GM21367 (cell line): ENCODE results near the gene KLHDC7A.

Experiments used
- ATAC-seq: cut with Tn5 transposase; IDR thresholded peaks from one replicate; pipeline ENCODE4 v1.9.1; 2021; ENCODE audit not compliant: unreplicated experiment

Gene KLHDC7A

DNA sequence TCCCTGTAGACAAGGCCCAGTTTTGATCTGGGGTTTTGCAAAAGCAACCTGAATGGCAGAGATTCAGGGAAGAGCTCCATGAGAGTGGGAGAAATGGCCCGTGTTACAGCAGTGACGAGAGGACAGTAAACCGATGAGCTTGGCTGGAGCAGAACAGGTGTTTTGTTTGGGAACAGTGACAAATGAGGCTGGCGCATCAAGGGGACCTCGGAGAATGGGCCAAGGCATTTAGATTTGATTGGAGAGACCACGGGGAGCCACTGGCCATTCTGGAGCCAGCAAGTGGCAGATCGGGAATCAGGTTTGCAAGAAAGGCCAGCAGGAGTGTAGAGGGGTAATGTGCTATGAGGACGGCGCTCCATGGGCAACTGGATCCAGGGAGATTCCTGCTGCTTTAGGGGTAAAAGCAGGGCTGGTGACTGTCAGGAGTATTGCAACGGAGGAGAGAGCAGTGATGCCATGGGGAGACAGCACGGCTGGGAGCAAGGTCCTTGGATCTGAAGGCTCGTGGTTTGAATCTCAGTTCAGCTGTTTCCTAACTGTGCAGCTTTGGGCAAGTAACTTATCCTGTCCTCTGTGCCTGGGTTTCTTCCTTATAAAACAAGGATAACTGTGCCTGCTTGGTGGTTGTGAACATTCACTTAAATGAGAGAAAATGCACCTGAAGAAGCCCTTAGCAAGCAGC is 9.9 kb upstream of the KLHDC7A start:
- no peak for ATAC-seq

DNA sequence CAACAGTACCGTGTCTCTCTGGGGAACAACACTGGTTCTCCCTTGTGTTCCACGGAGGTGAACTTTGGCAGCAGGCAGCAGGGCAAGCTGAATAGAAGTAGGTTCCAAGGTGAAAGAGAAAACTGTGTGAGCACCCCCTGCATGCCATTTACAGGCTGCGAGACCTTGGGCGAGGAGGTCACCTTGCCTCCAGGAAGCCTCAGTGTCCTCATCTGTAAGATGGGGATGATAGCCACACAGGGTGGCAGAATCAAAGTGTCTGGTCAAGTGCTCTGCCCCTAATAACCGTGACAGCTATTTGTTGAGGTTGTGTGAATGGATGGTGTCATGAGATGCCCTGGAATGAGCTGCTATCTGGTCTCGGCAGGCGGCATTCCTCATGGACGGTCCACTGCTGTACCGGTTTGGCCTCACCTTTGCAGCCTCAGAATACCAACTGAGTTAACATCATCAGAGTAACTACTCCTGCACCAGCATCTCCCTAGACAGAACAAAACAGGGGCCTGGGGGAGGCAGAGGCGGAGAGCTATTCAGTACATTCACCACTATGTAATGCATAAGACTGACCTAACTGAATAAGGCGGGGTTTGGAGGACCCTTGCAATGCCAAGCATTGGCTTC is 7.4 kb upstream of the KLHDC7A start:
- ATAC-seq = no peak

DNA sequence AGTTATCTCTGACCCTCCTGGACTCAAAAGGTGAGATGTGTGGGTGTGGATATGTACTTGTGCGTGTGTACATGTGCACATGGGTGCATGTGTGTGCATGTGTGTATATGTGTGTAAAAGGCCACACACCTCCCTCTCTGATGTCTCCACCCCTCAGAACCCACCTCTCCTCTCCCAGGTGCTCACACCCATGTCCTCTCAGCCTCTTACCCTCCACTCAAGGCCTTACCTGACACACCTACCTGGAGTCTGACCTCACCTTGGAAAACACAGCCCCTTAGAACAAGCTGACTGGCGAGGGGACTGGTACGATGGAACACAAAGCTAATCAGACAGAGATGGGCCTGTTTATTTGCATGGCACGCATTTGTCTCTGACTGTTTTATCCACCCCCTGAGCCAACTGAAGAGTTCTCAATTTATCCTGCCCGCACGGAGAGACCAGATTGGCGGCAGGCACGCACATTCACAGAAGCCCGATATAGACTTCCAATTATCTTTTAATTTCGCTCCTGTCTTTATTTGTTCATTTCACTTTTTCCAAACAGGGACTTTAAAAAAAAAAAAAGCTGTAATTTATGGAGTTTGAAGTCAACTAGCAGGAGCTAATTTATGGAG is 6.1 kb upstream of the KLHDC7A start:
- no peak for ATAC-seq

DNA sequence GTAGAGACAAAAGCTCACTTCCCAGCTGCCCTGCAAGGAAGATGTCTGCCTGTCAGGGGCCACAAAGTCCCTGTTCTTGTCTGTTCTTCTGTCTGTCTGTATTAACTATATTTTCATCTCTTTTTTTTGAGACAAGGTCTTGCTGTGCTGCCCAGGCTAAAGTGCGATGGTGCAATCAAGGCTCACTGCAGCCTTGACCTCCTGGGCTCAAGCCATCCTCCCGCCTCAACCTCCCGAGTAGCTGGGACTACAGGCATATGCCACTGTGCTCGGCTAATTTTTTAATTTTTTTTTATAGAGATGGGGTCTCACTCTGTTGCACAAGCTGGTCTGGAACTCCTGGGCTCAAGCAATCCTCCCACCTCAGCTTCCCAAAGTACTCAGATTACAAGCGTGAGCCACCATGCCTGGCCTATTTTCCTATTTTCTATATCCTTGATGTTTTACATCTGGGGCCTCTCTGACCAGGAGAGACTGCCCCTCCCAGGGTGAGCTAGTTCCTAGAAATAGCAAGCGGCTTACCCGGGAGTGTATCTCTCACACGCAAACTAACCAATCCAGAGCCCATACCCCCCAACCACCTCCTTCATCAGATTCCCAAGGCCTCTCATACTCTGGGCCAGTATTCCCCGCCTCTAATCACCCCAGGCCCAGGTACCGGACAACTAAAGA is 5.4 kb upstream of the KLHDC7A start:
- ATAC-seq = no peak

DNA sequence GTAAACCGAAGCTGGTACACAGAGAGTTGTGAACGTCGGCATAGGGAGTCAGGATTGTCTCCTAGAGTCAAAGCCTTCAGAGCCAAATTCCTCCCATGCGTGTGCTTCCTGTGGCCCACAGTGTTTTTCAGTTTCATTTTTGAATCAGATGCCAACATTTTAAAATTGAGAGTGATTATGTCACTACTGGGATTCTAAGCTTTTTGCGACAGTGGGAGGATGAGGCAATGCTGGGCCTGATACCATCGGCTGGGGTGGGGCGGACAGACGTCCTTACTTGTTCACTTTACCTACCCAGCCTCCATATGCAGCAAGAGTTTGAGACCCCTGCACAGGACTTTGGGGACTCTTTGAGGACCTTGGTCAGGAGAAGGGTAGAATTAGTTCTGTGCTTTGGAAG is 1.3 kb upstream of the KLHDC7A start:
- no peak for ATAC-seq

DNA sequence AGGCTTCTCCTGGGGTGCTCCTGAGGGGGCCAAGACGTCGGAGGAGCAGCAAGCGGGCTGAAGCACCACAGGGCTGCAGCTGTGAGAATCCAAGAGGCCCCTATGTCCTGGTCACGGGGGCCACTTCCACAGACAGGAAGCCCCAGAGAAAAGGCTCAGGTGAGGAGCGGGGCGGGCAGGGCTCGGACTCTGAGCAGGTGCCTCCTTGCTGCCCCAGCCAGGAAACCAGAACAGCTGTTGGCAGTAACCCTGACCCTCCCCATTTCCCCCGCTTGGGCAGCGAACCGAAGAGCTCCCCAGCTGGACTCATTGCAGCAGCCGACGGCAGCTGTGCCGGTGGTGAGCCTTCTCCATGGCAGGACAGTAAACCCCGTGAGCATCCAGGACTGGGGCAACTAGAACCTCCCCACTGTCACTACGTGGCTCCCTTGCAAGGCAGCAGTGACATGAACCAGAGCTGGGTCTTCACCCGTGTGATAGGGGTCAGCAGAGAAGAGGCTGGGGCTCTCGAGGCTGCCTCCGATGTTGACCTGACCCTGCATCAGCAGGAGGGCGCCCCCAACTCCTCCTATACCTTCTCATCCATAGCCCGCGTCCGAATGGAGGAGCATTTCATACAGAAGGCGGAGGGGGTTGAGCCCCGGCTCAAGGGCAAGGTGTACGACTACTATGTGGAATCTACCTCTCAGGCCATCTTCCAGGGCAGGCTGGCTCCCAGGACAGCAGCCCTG is 625 bp downstream of the KLHDC7A start:
- no peak for ATAC-seq

DNA sequence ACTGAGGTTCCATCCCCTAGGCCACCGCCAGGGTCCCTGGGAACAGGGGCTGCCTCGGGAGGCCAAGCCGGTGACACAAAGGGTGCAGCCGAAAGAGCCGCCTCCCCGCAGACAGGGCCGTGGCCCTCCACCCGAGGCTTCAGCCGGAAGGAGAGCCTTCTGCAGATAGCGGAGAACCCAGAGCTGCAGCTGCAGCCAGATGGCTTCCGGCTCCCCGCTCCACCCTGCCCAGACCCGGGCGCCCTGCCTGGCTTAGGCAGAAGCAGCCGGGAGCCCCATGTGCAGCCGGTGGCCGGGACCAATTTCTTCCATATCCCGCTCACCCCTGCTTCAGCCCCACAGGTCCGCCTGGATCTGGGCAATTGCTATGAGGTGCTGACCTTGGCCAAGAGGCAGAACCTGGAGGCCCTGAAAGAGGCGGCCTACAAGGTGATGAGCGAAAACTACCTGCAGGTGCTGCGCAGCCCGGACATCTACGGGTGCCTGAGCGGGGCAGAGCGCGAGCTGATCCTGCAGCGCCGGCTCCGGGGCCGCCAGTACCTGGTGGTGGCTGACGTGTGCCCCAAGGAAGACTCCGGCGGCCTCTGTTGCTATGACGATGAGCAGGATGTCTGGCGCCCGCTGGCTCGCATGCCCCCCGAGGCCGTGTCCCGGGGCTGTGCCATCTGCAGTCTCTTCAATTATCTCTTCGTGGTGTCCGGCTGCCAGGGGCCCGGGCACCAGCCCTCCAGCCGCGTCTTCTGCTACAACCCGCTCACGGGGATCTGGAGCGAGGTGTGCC is 1.4 kb downstream of the KLHDC7A start:
- ATAC-seq = no peak

DNA sequence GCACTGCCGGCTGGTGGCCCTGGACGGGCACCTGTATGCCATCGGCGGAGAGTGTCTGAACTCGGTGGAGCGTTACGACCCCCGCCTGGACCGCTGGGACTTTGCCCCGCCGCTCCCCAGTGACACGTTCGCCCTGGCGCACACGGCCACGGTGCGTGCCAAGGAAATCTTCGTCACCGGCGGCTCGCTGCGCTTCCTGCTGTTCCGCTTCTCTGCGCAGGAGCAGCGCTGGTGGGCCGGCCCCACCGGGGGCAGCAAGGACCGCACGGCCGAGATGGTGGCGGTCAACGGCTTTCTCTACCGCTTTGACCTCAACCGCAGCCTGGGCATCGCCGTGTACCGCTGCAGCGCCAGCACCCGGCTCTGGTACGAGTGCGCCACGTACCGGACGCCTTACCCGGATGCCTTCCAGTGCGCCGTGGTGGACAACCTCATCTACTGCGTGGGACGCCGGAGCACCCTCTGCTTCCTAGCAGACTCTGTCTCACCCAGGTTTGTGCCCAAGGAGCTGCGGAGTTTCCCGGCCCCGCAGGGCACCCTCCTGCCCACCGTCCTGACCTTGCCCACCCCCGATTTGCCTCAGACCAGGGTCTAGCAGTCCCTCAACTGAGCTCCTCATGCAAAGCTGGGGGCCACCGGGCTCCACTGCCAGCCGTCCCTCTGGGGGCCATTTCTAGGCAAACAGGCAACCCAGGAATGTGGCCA is 2.1 kb downstream of the KLHDC7A start:
- no peak for ATAC-seq

DNA sequence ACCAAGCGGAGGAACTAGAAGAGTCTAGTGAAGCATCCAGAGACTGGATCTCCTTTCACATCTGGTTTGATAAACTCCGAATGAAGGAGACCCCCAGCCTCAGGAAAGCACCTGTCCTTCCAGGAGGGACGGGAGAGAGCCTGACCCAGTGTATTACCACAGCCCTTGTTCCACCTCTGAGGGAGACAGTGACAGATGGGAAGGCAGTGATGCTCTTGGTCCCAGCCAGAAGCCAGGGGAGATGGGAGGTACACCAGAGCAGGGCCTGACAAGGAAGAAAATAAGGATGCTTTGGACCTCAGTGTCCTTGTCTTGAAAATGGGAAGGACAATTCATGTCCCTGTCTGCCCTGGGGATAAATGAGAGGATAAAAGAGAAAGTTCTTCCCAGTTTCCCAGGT is 3.5 kb downstream of the KLHDC7A start:
- ATAC-seq = no peak

DNA sequence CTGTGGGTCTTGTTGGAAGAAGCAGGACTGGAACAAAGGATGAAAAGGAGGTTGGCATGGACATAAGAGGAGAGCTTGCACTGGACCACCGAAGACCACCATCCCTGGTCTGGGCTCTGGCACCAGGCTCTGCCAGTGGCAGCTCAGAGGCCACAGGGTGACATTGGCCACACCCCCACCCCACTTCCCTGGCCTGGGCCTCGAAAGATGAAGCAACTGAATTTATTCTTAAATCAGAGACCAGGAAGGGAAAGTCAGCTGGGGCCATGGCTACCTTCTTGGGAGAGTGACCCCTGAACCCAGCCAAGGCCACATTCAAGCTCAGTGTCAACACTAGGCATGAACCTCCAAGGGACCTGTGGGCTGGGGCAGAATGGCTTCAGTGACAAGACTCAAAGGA is 4.0 kb downstream of the KLHDC7A start:
- no peak for ATAC-seq

DNA sequence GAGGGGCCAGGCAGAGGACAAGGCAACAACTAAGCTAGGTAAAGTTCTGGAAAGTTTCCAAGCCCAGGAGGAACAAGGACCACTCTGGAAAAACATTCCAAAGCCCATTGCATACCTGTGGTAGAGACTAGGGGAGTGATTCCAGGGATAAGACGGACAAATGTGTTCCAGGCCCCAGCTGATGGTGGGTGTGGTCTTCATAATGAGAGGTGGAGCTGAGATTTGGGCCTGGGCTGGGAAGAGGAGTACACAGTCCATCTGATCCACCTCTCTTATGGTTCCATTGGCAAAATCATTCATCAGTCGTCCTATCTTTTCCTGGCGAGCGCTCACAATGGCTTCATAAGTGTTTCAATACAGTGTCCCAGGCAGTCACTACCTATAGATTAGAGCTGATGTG is 4.5 kb downstream of the KLHDC7A start:
- ATAC-seq = no peak

DNA sequence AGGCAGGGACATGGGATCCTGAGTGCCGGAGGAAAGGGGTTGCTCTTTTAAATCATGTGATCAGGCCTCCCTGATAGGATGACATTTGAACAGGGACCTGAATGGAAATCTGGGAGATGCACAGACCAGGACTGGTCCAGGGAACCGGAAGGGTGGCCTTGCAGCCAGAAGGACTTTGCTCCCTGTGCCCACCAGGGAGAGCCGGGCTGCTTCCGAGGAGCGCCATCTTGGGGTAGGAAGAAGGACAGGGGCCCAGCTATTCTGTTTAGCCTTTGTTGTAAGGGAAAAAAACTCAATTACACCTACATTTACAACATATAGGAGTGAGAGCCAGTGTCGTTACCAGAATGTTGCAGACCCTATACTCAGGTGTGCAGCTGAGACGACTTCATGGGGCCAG is 5.5 kb downstream of the KLHDC7A start:
- ATAC-seq = no peak

DNA sequence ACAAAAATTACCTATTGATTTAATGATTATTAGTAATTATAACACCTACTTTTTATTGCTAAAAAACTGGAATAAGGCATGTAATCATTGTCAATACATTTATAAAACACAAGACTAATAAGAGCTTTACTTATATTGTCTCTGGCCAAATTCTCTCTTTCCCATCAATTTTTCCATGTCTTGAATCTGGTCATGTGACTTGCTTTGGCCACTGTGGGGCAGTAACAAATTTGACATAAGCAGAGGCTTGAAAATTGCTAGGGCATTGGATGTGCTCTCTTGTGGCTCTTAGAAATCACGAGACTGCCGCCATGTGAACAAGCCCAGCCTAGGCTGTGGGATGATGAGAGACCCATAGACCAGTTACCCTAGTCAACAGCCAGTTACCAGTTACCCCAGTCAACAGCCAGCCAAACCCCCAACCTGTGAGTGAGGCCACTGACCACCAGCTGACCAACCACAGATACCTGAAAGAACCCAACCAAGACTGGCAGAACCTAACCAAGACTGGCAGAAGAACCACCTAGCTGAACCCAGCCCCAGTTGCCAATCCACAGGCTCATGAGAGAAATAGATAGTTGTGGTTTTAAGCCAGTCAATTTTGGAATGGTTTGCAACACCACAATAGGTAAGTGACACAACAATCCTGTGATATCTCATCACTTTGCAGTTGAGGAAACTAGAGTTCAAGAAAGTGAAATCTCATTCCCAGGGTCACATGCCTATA is 8.8 kb downstream of the KLHDC7A start:
- ATAC-seq = no peak

DNA sequence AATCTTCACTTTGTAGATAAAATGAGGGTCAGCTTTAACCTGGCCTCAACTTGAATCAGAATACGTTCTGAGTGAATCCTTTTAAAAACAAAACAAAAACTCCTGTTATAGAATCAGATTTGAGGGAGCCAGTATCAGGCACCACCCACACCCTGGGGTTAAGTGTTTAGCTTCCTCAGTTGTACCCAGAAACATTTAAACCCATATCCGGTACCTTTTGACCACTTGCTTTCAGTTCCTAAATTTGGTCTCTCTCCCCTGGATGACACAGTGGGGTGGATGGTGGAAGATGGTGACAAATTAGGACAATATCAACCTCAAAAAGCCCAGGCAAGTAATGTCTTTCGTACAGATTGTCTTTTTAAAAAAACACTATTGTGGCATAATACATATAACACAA is 10.4 kb downstream of the KLHDC7A start:
- ATAC-seq = no peak

DNA sequence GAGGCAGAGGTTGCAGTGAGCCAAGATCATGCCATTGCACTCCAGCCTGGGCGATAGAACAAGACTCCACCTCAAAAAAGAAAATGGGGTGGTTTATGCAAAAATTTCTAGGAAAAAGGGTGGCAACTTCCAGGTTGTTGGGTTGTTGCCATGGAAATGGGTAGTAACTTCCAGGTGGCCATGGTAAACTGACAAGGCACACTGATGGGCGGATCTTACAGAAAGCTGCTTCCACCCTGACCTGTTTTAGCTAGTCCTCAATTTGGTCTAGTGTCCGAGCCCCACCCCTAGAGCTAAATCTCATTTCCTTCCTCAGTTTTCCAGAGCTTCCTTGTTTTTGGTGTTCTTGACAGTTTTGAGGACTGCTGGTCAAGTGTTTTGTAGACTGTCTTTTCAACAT is 13.6 kb downstream of the KLHDC7A start:
- no peak for ATAC-seq

DNA sequence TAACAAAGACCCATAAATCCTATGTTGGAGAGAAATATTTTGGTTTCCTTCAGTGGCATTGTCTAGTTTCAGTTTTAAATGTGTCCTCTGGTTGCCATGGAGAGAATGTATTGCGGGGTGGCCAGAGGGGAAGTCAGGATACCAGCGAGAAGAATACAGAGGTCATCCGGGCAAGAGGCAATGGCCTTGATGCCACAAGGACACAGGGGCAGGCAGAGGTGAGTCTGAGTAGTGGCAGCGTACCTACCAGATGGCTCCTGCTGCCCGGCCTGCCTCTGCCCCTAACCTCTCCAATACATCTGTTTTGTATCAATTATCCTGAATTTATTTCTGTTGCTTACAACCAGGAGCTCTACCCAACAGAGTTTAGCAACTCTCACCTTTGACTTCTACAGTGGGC is 14.9 kb downstream of the KLHDC7A start:
- no peak for ATAC-seq

DNA sequence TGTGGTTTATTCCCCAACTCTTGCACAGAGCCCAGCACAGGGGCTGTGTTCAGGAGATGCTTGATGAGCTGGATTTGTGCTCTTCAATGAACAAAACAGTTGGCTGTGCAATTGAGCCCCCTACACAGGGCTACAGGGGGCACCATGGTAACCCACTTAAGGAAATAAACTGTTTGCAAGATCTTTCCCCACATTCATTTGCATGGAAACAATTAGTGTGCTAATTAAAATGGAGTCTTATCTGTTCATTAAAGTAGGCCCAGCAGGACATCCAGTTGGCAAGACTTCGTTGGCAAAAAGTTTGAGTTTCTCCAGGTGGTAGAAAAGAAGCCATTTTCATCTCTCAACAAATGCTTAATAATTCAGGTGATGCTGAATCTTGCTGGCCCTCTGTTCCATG is 15.3 kb downstream of the KLHDC7A start:
- ATAC-seq = no peak

DNA sequence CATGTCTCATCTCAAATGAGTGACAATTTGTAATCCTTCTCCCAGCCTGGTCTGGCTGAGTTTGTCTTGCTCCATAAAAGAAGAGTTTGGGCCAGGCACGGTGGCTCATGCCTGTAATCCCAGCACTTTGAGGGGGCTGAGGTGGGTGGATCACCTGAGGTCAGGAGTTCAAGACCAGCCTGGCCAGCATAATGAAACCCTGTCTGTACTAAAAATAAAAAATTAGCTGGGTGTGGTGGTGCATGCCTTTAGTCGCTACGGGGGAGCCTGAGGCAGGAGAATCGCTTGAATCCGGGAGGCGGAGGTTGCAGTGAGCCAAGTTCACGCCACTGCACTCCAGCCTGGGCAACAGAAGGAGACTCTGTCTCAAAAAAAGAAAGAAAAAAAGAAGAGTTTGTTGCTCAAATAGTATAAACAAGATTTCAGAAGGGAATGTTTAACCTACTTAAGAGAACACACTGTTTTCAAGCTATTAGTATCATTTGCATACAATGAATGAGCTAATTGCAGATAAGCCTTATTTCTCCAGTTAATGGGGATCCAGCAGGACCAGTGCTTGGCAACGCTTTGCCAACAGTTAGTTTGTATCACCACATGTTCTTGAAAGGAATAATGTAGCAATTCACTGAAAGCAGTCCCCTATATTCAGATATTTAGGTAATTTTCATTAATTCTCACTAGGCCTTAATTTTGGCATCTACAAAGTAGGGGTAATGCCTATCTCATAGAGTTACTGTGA is 15.9 kb downstream of the KLHDC7A start:
- no peak for ATAC-seq

DNA sequence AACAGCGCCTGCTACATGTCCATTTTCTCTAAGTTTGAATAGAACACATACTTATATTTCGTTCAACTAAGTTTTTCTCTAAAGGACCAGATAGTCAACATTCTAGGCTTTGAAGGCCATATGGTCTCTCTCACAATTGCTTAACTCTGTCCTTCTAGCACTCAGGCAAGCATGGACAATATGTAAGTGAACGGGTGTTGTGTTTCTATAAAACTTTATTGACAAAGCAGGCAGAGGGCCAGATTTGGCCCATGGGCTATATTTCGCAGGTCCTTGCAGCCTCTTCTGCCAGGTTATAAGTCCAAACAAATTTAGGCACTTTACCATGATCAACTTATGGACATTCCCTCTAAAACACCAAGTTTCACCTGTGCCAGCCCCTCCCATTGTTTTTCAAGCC is 21.1 kb downstream of the KLHDC7A start:
- ATAC-seq = no peak
